ENCODE measurements around the gene TTN. TPM values are rescaled to one million over a fixed set of nuclear protein-coding genes. Genes with fewer than 3 reads are reported as not detected.

TTN gene
- total and polyA plus RNA-seq, 10 of the 15 experiments (the other 5 are each of a cell fraction or from before 2014, with no cell fraction given): 0.15 to 9.0 (median 1.8) TPM

GRCh38 chr2:178531168-178531567 lies 276.1 kb downstream of the TTN start:
- no peak for FAIRE-seq
- DNase-seq (ENCODE audit: low read depth, low spot score): no peak
- H3K27ac ChIP-seq (ENCODE audit: control insufficient read depth, insufficient read depth): peak overlapping the region; percentile 84
- peaks cover 35% of the 10 kb centered on the region for H3K4me1 ChIP-seq (ENCODE audit: control insufficient read depth, insufficient read depth, low read length)
- H3K9me3 ChIP-seq (replicated peaks; ENCODE audit: control insufficient read depth, insufficient read depth, low read length): no peaks in the 10 kb centered on the region; the same call in 2 of the 3 replicates
- in situ Hi-C loops (cut with MboI) (no loop called here), intact Hi-C loops (cut with micrococcal nuclease; ENCODE audit: unreplicated experiment) (loop anchor here (5.0 kb wide), 1 partner anchor 129 kb away; no protein-coding TSS in a partner anchor)
- peaks cover 3 to 15% of the 10 kb centered on the region in 2 experiments for H3K36me3 ChIP-seq (ENCODE audit: control insufficient read depth in 2 of 2, insufficient read depth in 2 of 2, low read length in 1 of 2)
- H3K4me2 ChIP-seq (ENCODE audit: control insufficient read depth, insufficient read depth): peak overlapping the region; percentile 94
- BruUV-seq (replicated peaks): no TSS peak
- peaks cover 53% of the 10 kb centered on the region for H3K79me2 ChIP-seq (ENCODE audit: control insufficient read depth, insufficient read depth, low read length)
- ATAC-seq: no peak
- no peaks in the 10 kb centered on the region for H3K27me3 ChIP-seq (replicated peaks in 1 of 2; ENCODE audit: control insufficient read depth in 2 of 2, insufficient read depth in 2 of 2, low read length in 1 of 2)
- WGBS (ENCODE audit: insufficient coverage, insufficient replicate concordance, low lambda C conversion rate, missing lambda C conversion rate): 43% methylated on average over 12 of the region's 12 CpGs
- TF ChIP-seq BCLAF1 (IDR thresholded peaks at IDR 0.05): no peak
- 0 out of 2 replicates have a peak, but pooled peaks have one; percentile 3 for TF ChIP-seq POLR2AphosphoS5 (IDR thresholded peaks at IDR 0.05; ENCODE audit: low read length)
- no peak for TF ChIP-seq YY1 (IDR thresholded peaks at IDR 0.05; ENCODE audit: low read depth, low read length)
- TF ChIP-seq SMARCA5 (IDR thresholded peaks at IDR 0.05): 0 out of 2 replicates have a peak, but pooled peaks have one; percentile 22
- TF ChIP-seq CREB1 (IDR thresholded peaks at IDR 0.05; ENCODE audit: low read depth): peak; percentile 70
- TF ChIP-seq ZBTB40 (IDR thresholded peaks at IDR 0.05; ENCODE audit: borderline replicate concordance): 0 out of 2 replicates have a peak, but pooled peaks have one; percentile 30
- TF ChIP-seq NFIC (IDR thresholded peaks at IDR 0.05; ENCODE audit: low read depth, low read length): no peak
- TF ChIP-seq JUND (IDR thresholded peaks at IDR 0.05; ENCODE audit: low read depth, low read length): no peak
- TF ChIP-seq PAX5 (IDR thresholded peaks at IDR 0.05; ENCODE audit: borderline replicate concordance, low read depth, low read length): no peak
- TF ChIP-seq SIX5 (IDR thresholded peaks at IDR 0.05; ENCODE audit: low read depth, low read length, severe bottlenecking): no peak
- no peaks in the 10 kb centered on the region for H4K20me1 ChIP-seq (ENCODE audit: control insufficient read depth, insufficient read depth)
- H3K9ac ChIP-seq (ENCODE audit: control insufficient read depth, insufficient read depth, low read length): peak overlapping the region; percentile 72
- SMC1A ChIA-PET (ENCODE audit: uncharacterized antibody, unreplicated experiment): interaction anchor here (0.7 to 2.3 kb wide), 10 partner anchors 8 to 116 kb away, joined by 3 to 18 read pairs (median 3); no protein-coding TSS in a partner anchor
- POLR2A ChIA-PET: interaction anchor here (1.1 to 1.2 kb wide), 2 partner anchors 8 to 49 kb away, joined by 3 to 4 read pairs; no protein-coding TSS in a partner anchor
- H2AFZ ChIP-seq (ENCODE audit: control insufficient read depth, low read depth, low read length): peak overlapping the region; percentile 64
- peak overlapping the region; percentile 54 for H3K4me3 ChIP-seq
- CTCF ChIA-PET: interaction anchor here (0.9 to 2.2 kb wide), 3 partner anchors 14 to 419 kb away, joined by 3 to 11 read pairs (median 3); partner anchors contain the start of gene RBM45
- RAD21 ChIA-PET (ENCODE audit: unreplicated experiment): interaction anchor here (0.6 to 4.8 kb wide), 5 partner anchors 37 to 267 kb away, joined by 3 to 29 read pairs (median 4); no protein-coding TSS in a partner anchor

Data from GM12878 (cell line).